Caki2 (cell line): ENCODE results near the gene SNRNP48. TPM values are rescaled to one million over a fixed set of nuclear protein-coding genes. Genes with fewer than 3 reads are reported as not detected.

Source experiments
- total RNA-seq: library from RNA; depleted of rRNA; stranded (reverse); fragments of >200 nt; shearing (Covaris generic); gene quantifications from 2 replicates; pipeline ENCODE4 v1.2.3, GENCODE V29; 2014; ENCODE audit warnings: low replicate concordance; rRNA removed

SNRNP48 gene
- total RNA-seq, 1 experiment from 2014 or later = 8.6 TPM

Other genes with a start within 250 kb of the SNRNP48 start
- gene CAGE1, start 200.5 kb upstream of the SNRNP48 start, total RNA-seq = not detected in 2 replicates
- 4.8 and 18.3 TPM in 2 replicates for gene RIOK1, start 200.4 kb upstream of the SNRNP48 start, total RNA-seq
- 18.4 and 20.9 TPM in 2 replicates for gene DSP, start 48.5 kb upstream of the SNRNP48 start, total RNA-seq
- 6.4 and 7.5 TPM in 2 replicates for gene BMP6, start 135.9 kb downstream of the SNRNP48 start, total RNA-seq